Stimulated activated CD8-positive, alpha-beta memory T cell treated with anti-CD3 and anti-CD28 coated beads, Interleukin-7, amount 100 ng/mL, for 48 hours (primary cell): ENCODE results near the gene PRKG2.

Experiments used
- DNase-seq, 2 donors: peaks; one replicate each; pipeline ENCODE4 v3.0.0-alpha.2; 2020; ENCODE audit warnings: low read depth in 1 of 2; ENCODE audit errors: extremely low read depth in 1 of 2

PRKG2 gene

GRCh38 chr4:81040012-81040659, 174.9 kb downstream of the PRKG2 start:
- DNase-seq = no peak

GRCh38 chr4:81039351-81039972, 175.6 kb downstream of the PRKG2 start:
- DNase-seq = no peak

- no peak for DNase-seq
Measured at GRCh38 chr4:81038636-81039350, 176.2 kb downstream of the PRKG2 start.
